H9 (cell line): Measurements from ENCODE around the gene DDAH2. TPM values are rescaled to one million over a fixed set of nuclear protein-coding genes. Genes with fewer than 3 reads are reported as not detected.

ENCODE experiments used
- DNase-seq: peaks from one replicate; pipeline ENCODE4 v3.0.0-alpha.2; 2017
- H2AFZ ChIP-seq: one replicate; pipeline ENCODE4 v1.6.1; 2013; ENCODE audit warnings: mild to moderate bottlenecking, low read length, control low read depth, moderate library complexity
- H2AK5ac ChIP-seq: 2 replicates; pipeline ENCODE4 v1.6.1; 2013; ENCODE audit warnings: low read length, control low read depth, mixed read lengths; ENCODE audit not compliant: insufficient read length
- H2BK120ac ChIP-seq: one replicate; pipeline ENCODE4 v1.6.1; 2013; ENCODE audit warnings: low read depth, mild to moderate bottlenecking, low read length, control low read depth, inconsistent platforms; ENCODE audit not compliant: poor library complexity, severe bottlenecking
- H2BK12ac ChIP-seq: 2 replicates; pipeline ENCODE4 v1.6.1; 2013; ENCODE audit warnings: low read length, control low read depth, mixed read lengths, low read depth; ENCODE audit not compliant: insufficient read length
- H2BK15ac ChIP-seq: 2 replicates; pipeline ENCODE4 v1.6.1; 2013; ENCODE audit warnings: low read depth, low read length, control low read depth
- H2BK20ac ChIP-seq: one replicate; pipeline ENCODE4 v1.6.1; 2013; ENCODE audit warnings: low read depth, mild to moderate bottlenecking, low read length, control low read depth, inconsistent platforms; ENCODE audit not compliant: poor library complexity, severe bottlenecking
- H2BK5ac ChIP-seq: 2 replicates; pipeline ENCODE4 v1.6.1; 2013; ENCODE audit warnings: low read length, control low read depth, mixed read lengths; ENCODE audit not compliant: insufficient read length
- H3K14ac ChIP-seq: 2 replicates; pipeline ENCODE4 v1.6.1; 2013; ENCODE audit warnings: low read length, control low read depth; ENCODE audit not compliant: insufficient read depth
- H3K18ac ChIP-seq: 2 replicates; pipeline ENCODE4 v1.6.1; 2013; ENCODE audit warnings: low read depth, mild to moderate bottlenecking, mixed read lengths, low read length, control low read depth; ENCODE audit not compliant: insufficient read length
- H3K23ac ChIP-seq: 2 replicates; pipeline ENCODE4 v1.6.1; 2013; ENCODE audit warnings: low read length, control low read depth, mixed read lengths, low read depth; ENCODE audit not compliant: insufficient read length
- H3K23me2 ChIP-seq: 2 replicates; pipeline ENCODE4 v1.6.1; 2013; ENCODE audit warnings: low read depth, mild to moderate bottlenecking, mixed read lengths, low read length, control low read depth; ENCODE audit not compliant: insufficient read length, poor library complexity, severe bottlenecking
- H3K27ac ChIP-seq: 2 replicates; pipeline ENCODE4 v1.5.1; 2013; ENCODE audit warnings: low read length, control low read depth, mixed read lengths, low read depth; ENCODE audit not compliant: insufficient read length
- H3K27me3 ChIP-seq: 2 replicates; pipeline ENCODE4 v1.6.1; 2013; ENCODE audit warnings: low read length, control low read depth, inconsistent platforms; ENCODE audit not compliant: insufficient read depth
- H3K4ac ChIP-seq: 2 replicates; pipeline ENCODE4 v1.6.1; 2013; ENCODE audit warnings: low read depth, mild to moderate bottlenecking, control low read depth, inconsistent platforms, low read length, moderate library complexity
- H3K4me1 ChIP-seq: 2 replicates; pipeline ENCODE4 v1.6.1; 2013; ENCODE audit warnings: low read length, control low read depth, inconsistent platforms; ENCODE audit not compliant: insufficient read depth
- H3K4me2 ChIP-seq: 2 replicates; pipeline ENCODE4 v1.6.1; 2013; ENCODE audit warnings: low read length, control low read depth, mixed read lengths; ENCODE audit not compliant: insufficient read length, insufficient read depth
- H3K56ac ChIP-seq: 2 replicates; pipeline ENCODE4 v1.6.1; 2013; ENCODE audit warnings: low read depth, mild to moderate bottlenecking, mixed read lengths, low read length, control low read depth; ENCODE audit not compliant: insufficient read length
- H3K79me1 ChIP-seq: 2 replicates; pipeline ENCODE4 v1.6.1; 2013; ENCODE audit warnings: low read depth, mild to moderate bottlenecking, moderate library complexity, low read length, control low read depth, inconsistent platforms; ENCODE audit not compliant: insufficient read depth, poor library complexity, severe bottlenecking
- H3K79me2 ChIP-seq: 2 replicates; pipeline ENCODE4 v1.6.1; 2013; ENCODE audit warnings: low read length, control low read depth, inconsistent platforms; ENCODE audit not compliant: insufficient read depth
- H3K9ac ChIP-seq: 2 replicates; pipeline ENCODE4 v1.6.1; 2013; ENCODE audit warnings: low read length, control low read depth, mixed read lengths; ENCODE audit not compliant: insufficient read length; ENCODE audit errors: extremely low read depth
- H3K9me3 ChIP-seq: one replicate; pipeline ENCODE4 v1.6.1; 2013; ENCODE audit warnings: low read depth, low read length, inconsistent platforms; ENCODE audit not compliant: control insufficient read depth
- H3T11ph ChIP-seq: one replicate; pipeline ENCODE4 v1.6.1; 2013; ENCODE audit warnings: mild to moderate bottlenecking, low read length, control low read depth, inconsistent platforms
- H4K20me1 ChIP-seq: one replicate; pipeline ENCODE4 v1.6.1; 2013; ENCODE audit not compliant: control insufficient read depth, insufficient read length, insufficient read depth
- H4K5ac ChIP-seq: 2 replicates; pipeline ENCODE4 v1.6.1; 2013; ENCODE audit warnings: low read depth, mild to moderate bottlenecking, mixed read lengths, low read length, control low read depth; ENCODE audit not compliant: insufficient read length
- H4K8ac ChIP-seq: replicated peaks from 2 replicates; pipeline ENCODE4 v1.6.1; 2013; ENCODE audit warnings: low read length, control low read depth, mixed read lengths, low read depth; ENCODE audit not compliant: insufficient read length
- H4K91ac ChIP-seq: 2 replicates; pipeline ENCODE4 v1.6.1; 2013; ENCODE audit warnings: low read depth, mild to moderate bottlenecking, moderate library complexity, mixed read lengths, low read length, control low read depth; ENCODE audit not compliant: insufficient read length
- H3K27ac Mint-ChIP-seq, 3 experiments: 2 replicates in 2 of 3; 3 replicates in 1 of 3; pipeline ENCODE4 v1.8.0; 2020 to 2021; ENCODE audit warnings: mixed read lengths in 3 of 3, mild to moderate bottlenecking in 1 of 3, moderate library complexity in 1 of 3
- H3K27me3 Mint-ChIP-seq: 2 replicates; pipeline ENCODE4 v1.8.0; 2021; ENCODE audit warnings: low read depth, mild to moderate bottlenecking, moderate library complexity, mixed read lengths
- H3K36me3 Mint-ChIP-seq, 3 experiments: 2 replicates in 2 of 3; 3 replicates in 1 of 3; pipeline ENCODE4 v1.8.0; 2020 to 2021; ENCODE audit warnings: low read depth in 3 of 3, mixed read lengths in 3 of 3; ENCODE audit not compliant: insufficient read depth in 1 of 3
- H3K4me1 Mint-ChIP-seq, 2 experiments: 2 replicates each; pipeline ENCODE4 v1.8.0; 2020; ENCODE audit warnings: mixed read lengths in 2 of 2
- H3K4me3 Mint-ChIP-seq, 2 experiments: 2 replicates in 1 of 2; 3 replicates in 1 of 2; pipeline ENCODE4 v1.8.0; 2020 to 2021; ENCODE audit warnings: mild to moderate bottlenecking in 2 of 2, mixed read lengths in 2 of 2, moderate library complexity in 1 of 2
- H3K9me3 Mint-ChIP-seq, 2 experiments: 2 replicates in 1 of 2; 3 replicates in 1 of 2; pipeline ENCODE4 v1.8.0; 2020; ENCODE audit warnings: mild to moderate bottlenecking in 2 of 2, mixed read lengths in 2 of 2, moderate library complexity in 1 of 2
- CTCF ChIP-seq: fragments of 200-600 bp; sonication (generic); conservative IDR thresholded peaks from 3 replicates; pipeline ENCODE4 v1.8.0; 2021; ENCODE audit warnings: antibody characterized with exemption, mild to moderate bottlenecking
- WGBS: extraction: QIAGEN DNeasy Blood & Tissue Kit; methylation state at CpG from one replicate; pipeline ENCODE4 v1.1.7; 2013; ENCODE audit warnings: missing lambda C conversion rate, low lambda C conversion rate, mixed read lengths; ENCODE audit not compliant: insufficient read length; ENCODE audit errors: extremely low coverage; 5-methylcytosine and 5-hydroxymethylcytosine counted together
- total RNA-seq: library from RNA; stranded (reverse); gene quantifications from 2 replicates; pipeline ENCODE4 v1.2.1, GENCODE V29; 2021

Gene DDAH2
- total RNA-seq, 1 experiment from 2014 or later: 73.2 TPM

GRCh38 chr6:31725502-31726350, 3.4 kb downstream of the DDAH2 start:
- H3T11ph ChIP-seq: no peak overlapping the region
- H3K23me2 ChIP-seq: peaks cover 9% of the 10 kb centered on the region
- no peaks in the 10 kb centered on the region; a peak in 2 of 5 replicates for H3K9me3 Mint-ChIP-seq
- no peak overlapping the region for H4K5ac ChIP-seq
- no peak overlapping the region for H3K4me3 Mint-ChIP-seq
- H3K18ac ChIP-seq: no peak overlapping the region
- H2BK5ac ChIP-seq: no peak overlapping the region
- no peak overlapping the region for H3K27ac ChIP-seq
- no peak overlapping the region for H4K91ac ChIP-seq
- no peak overlapping the region for H2BK15ac ChIP-seq
- H2BK12ac ChIP-seq: no peak overlapping the region
- no CpG with 5 or more reads among the region's 12 CpGs for WGBS
- no peak overlapping the region for H3K56ac ChIP-seq
- H3K4ac ChIP-seq: no peak overlapping the region
- peak overlapping the region in 1 of 3 experiments; percentile 4; a peak in 2 of 7 replicates for H3K27ac Mint-ChIP-seq
- no peak overlapping the region for H3K9ac ChIP-seq
- no peaks in the 10 kb centered on the region for H3K4me1 ChIP-seq
- H2BK120ac ChIP-seq: no peak overlapping the region
- H3K4me2 ChIP-seq: no peak overlapping the region
- no peak for DNase-seq
- peaks cover 14 to 16% of the 10 kb centered on the region in 2 experiments for H3K4me1 Mint-ChIP-seq
- peaks cover 15 to 41% (median 39%) of the 10 kb centered on the region in 3 experiments for H3K36me3 Mint-ChIP-seq
- H3K79me1 ChIP-seq: no peaks in the 10 kb centered on the region
- H3K79me2 ChIP-seq: no peaks in the 10 kb centered on the region
- TF ChIP-seq CTCF: no peak
- no peak overlapping the region for H2BK20ac ChIP-seq
- no peaks in the 10 kb centered on the region for H4K20me1 ChIP-seq
- H3K9me3 ChIP-seq: no peaks in the 10 kb centered on the region
- H3K27me3 Mint-ChIP-seq: no peaks in the 10 kb centered on the region
- H4K8ac ChIP-seq: no peak overlapping the region
- no peak overlapping the region for H2AK5ac ChIP-seq
- H3K14ac ChIP-seq: no peak overlapping the region
- H3K27me3 ChIP-seq: no peaks in the 10 kb centered on the region
- H2AFZ ChIP-seq: no peak overlapping the region
- no peak overlapping the region for H3K23ac ChIP-seq
